DOHH2 (cell line): ENCODE measurements around the gene TMC4.

ENCODE experiments used
- H3F3A ChIP-seq: fragments of 200-600 bp; sonication (generic), shearing (Covaris generic); 2 replicates; pipeline ENCODE4 v1.6.0; 2016; ENCODE audit warnings: antibody characterized with exemption, mild to moderate bottlenecking; ENCODE audit not compliant: control insufficient read depth, insufficient read depth
- H3K27ac ChIP-seq: fragments of 200-600 bp; sonication (generic); 2 replicates; pipeline ENCODE4 v1.5.1; 2014; ENCODE audit warnings: low read depth, mild to moderate bottlenecking, low read length, moderate library complexity
- H3K27me3 ChIP-seq: fragments of 200-600 bp; sonication (generic); 2 replicates; pipeline ENCODE4 v1.6.1; 2014; ENCODE audit warnings: mild to moderate bottlenecking, low read length, mixed read lengths; ENCODE audit not compliant: control insufficient read depth
- H3K36me3 ChIP-seq: fragments of 200-600 bp; sonication (generic); 2 replicates; pipeline ENCODE4 v1.6.1; 2014; ENCODE audit warnings: mild to moderate bottlenecking, low read length, moderate library complexity, mixed read lengths; ENCODE audit not compliant: control insufficient read depth
- H3K4me1 ChIP-seq: fragments of 200-600 bp; sonication (generic); 2 replicates; pipeline ENCODE4 v1.6.1; 2014; ENCODE audit warnings: mild to moderate bottlenecking, low read length, mixed read lengths; ENCODE audit not compliant: control insufficient read depth
- H3K4me2 ChIP-seq: fragments of 200-600 bp; sonication (generic); 2 replicates; pipeline ENCODE4 v1.6.0; 2014; ENCODE audit warnings: mild to moderate bottlenecking, low read length, moderate library complexity
- H3K4me3 ChIP-seq: fragments of 200-600 bp; sonication (generic); 2 replicates; pipeline ENCODE4 v1.5.1; 2014; ENCODE audit warnings: mild to moderate bottlenecking, low read length, mixed read lengths
- H3K79me2 ChIP-seq: fragments of 200-600 bp; sonication (generic); 2 replicates; pipeline ENCODE4 v1.6.1; 2014; ENCODE audit warnings: mild to moderate bottlenecking, low read length, mixed read lengths; ENCODE audit not compliant: control insufficient read depth
- H3K9me2 ChIP-seq: fragments of 200-600 bp; sonication (generic); replicated peaks from 2 replicates; pipeline ENCODE4 v1.6.1; 2014; ENCODE audit warnings: mild to moderate bottlenecking, low read length, mixed read lengths; ENCODE audit not compliant: control insufficient read depth
- H3K9me3 ChIP-seq: fragments of 200-600 bp; sonication (generic); 2 replicates; pipeline ENCODE4 v1.6.1; 2014; ENCODE audit warnings: antibody characterized with exemption, low read length, mixed read lengths; ENCODE audit not compliant: control insufficient read depth, insufficient read depth
- H4K20me1 ChIP-seq: fragments of 200-600 bp; sonication (generic); 2 replicates; pipeline ENCODE4 v1.6.0; 2014; ENCODE audit warnings: low read depth, mild to moderate bottlenecking, antibody characterized with exemption, low read length, moderate library complexity; ENCODE audit not compliant: control insufficient read depth, insufficient read depth
- CTCF ChIP-seq: fragments of 200-600 bp; sonication (generic); IDR thresholded peaks from one replicate; pipeline ENCODE4 v1.5.1; 2014; ENCODE audit warnings: antibody characterized with exemption, mild to moderate bottlenecking, low read depth, low read length; ENCODE audit not compliant: poor library complexity, severe bottlenecking
- EZH2phosphoT487 ChIP-seq: fragments of 200-600 bp; sonication (generic); IDR thresholded peaks from 2 replicates; pipeline ENCODE4 v1.6.1; 2017; ENCODE audit warnings: borderline replicate concordance, mild to moderate bottlenecking, antibody characterized with exemption, low read length, moderate library complexity, mixed read lengths

The TMC4 gene

GRCh38 chr19:54180691-54181091 lies 7.7 kb upstream of the TMC4 start:
- H3K9me3 ChIP-seq, result no peaks in the 10 kb centered on the region
- H3K27me3 ChIP-seq, result no peaks in the 10 kb centered on the region
- H3K79me2 ChIP-seq, result no peaks in the 10 kb centered on the region
- no peak overlapping the region for H3K27ac ChIP-seq
- 0 out of 2 replicates have a peak, but pooled peaks cover 8% of the 10 kb centered on the region for H4K20me1 ChIP-seq
- no peak overlapping the region for H3K4me3 ChIP-seq
- H3F3A ChIP-seq, result peaks cover 6% of the 10 kb centered on the region; the same call in 1 of the 2 replicates
- TF ChIP-seq EZH2phosphoT487 (no peak), CTCF (no peak)
- H3K4me1 ChIP-seq, result peaks cover 13% of the 10 kb centered on the region
- no peaks in the 10 kb centered on the region for H3K9me2 ChIP-seq
- H3K36me3 ChIP-seq, result peaks cover 11% of the 10 kb centered on the region; the same call in 1 of the 2 replicates
- no peak overlapping the region for H3K4me2 ChIP-seq

DNA sequence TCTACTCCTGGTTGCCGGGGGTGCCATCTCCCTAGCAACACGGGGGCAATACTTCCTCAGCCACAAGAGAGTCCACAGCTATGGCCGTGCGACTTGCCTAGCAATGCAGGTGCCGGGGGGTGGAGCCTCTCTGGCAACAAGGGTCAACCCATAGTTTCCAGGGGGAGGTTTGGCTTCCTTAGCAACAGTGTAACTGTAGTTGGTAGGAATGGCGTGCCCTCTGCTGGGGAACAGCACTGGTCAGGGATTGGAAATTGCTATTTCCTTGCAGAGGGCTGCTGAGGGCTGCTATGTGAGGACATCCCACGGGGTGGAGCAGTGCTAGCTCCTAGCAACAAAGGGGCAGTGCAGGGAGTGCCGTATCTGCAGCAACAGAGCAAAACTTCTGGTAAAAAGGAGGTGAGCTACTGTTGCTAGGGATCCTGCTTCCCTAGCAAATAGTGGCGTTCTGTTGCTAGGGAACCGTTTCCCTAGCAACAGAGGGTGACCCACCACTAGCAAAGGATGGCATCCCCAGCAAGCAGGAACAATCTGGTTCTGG lies 7.0 kb upstream of the TMC4 start:
- Histone ChIP-seq H3K36me3 (peaks cover 11% of the 10 kb centered on the region; the same call in 1 of the 2 replicates), H3K4me2 (0 out of 2 replicates have a peak overlapping the region, but pooled peaks have one; percentile 9), H3K79me2 (no peaks in the 10 kb centered on the region), H3K9me2 (no peaks in the 10 kb centered on the region), H4K20me1 (0 out of 2 replicates have a peak, but pooled peaks cover 8% of the 10 kb centered on the region), H3K4me1 (peaks cover 13% of the 10 kb centered on the region), H3K9me3 (no peaks in the 10 kb centered on the region), H3K27me3 (no peaks in the 10 kb centered on the region), H3K27ac (no peak overlapping the region), H3K4me3 (no peak overlapping the region), H3F3A (peaks cover 6% of the 10 kb centered on the region; the same call in 1 of the 2 replicates)
- TF ChIP-seq CTCF (peak; percentile 73), EZH2phosphoT487 (no peak)

DNA sequence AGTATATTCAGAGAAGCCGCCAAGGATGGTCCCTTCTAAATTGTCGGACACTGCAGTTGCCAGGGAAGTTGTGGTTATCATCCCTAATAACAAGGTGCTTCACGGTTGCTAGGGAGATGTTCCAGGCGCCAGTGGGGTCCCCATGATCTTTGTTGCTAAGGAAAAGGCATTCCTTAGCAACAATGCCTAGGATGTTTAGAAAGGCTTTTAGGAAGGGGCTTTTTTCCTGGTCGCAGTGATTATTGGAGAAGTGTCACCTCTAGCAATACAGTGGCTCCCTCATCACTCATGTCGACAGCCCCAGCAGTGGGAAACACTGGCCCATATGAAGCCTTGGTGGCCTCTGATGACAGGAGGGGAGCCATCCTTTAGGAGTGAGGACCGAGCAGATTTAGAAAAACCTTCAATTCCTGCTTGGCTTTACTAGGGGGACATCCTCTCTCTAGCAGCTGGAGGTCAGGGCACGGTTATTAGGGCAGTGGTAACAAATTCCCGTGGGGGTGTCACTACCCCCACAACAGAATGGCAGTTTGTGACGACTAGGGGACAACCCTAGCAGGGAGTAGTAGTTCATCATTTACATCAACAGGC lies 6.4 kb upstream of the TMC4 start:
- Histone ChIP-seq H4K20me1 (0 out of 2 replicates have a peak, but pooled peaks cover 8% of the 10 kb centered on the region), H3K27ac (no peak overlapping the region), H3K27me3 (no peaks in the 10 kb centered on the region), H3K36me3 (peaks cover 11% of the 10 kb centered on the region; the same call in 1 of the 2 replicates), H3K79me2 (no peaks in the 10 kb centered on the region), H3K9me3 (no peaks in the 10 kb centered on the region), H3K4me2 (0 out of 2 replicates have a peak overlapping the region, but pooled peaks have one; percentile 9), H3K4me3 (no peak overlapping the region), H3K4me1 (peaks cover 17% of the 10 kb centered on the region), H3F3A (peaks cover 6% of the 10 kb centered on the region; the same call in 1 of the 2 replicates), H3K9me2 (no peaks in the 10 kb centered on the region)
- TF ChIP-seq CTCF (no peak), EZH2phosphoT487 (no peak)
